Sigmoid colon (tissue), 7 donors: Measurements from ENCODE around the gene KRTAP19-5. TPM values are rescaled to one million over a fixed set of nuclear protein-coding genes. Genes with fewer than 3 reads are reported as not detected.
"Not testable (repeated sequence)": the region's sequence is repeated elsewhere in the genome, so short reads cannot be mapped to it uniquely, and the experiment has no call there.

Experiments
- DNase-seq: peaks from one replicate; pipeline ENCODE4 v3.0.0-alpha.2; 2019
- H3K27ac ChIP-seq, 4 donors: fragments of 200-600 bp; sonication (generic); one replicate each; pipeline ENCODE4 v1.5.1; 2016 to 2019; ENCODE audit warnings: mild to moderate bottlenecking in 1 of 4
- H3K27me3 ChIP-seq, 3 donors: fragments of 200-600 bp; sonication (generic); one replicate each; pipeline ENCODE4 v1.5.1; 2019; ENCODE audit warnings: mild to moderate bottlenecking in 1 of 3
- H3K36me3 ChIP-seq, 4 donors: fragments of 200-600 bp; sonication (generic); one replicate each; pipeline ENCODE4 v1.5.1; 2016 to 2019
- H3K4me1 ChIP-seq, 4 donors: fragments of 200-600 bp; sonication (generic); one replicate each; pipeline ENCODE4 v1.5.1; 2017 to 2019
- H3K4me3 ChIP-seq, 4 donors: fragments of 200-600 bp; sonication (generic); one replicate each; pipeline ENCODE4 v1.5.1; 2017 to 2019; ENCODE audit warnings: mild to moderate bottlenecking in 2 of 4, moderate library complexity in 1 of 4
- H3K9me3 ChIP-seq, 4 donors: fragments of 200-600 bp in 3 of 4; sonication (generic) in 3 of 4; one replicate each; pipeline versions ENCODE4 v1.5.1 to v1.6.1; 2013 to 2019
- EP300 ChIP-seq, 4 donors: sonication (generic); formaldehyde crosslinking; IDR thresholded peaks; one replicate each; pipeline ENCODE4 v1.6.1; 2017; ENCODE audit warnings: antibody characterized with exemption in 4 of 4
- POLR2A ChIP-seq, 2 donors: fragments of 450-650 bp; IDR thresholded peaks; one replicate each; pipeline ENCODE4 v1.6.1; 2016; ENCODE audit warnings: antibody characterized with exemption in 2 of 2, mild to moderate bottlenecking in 2 of 2, moderate library complexity in 2 of 2
- POLR2AphosphoS5 ChIP-seq, 4 donors: sonication (generic); formaldehyde crosslinking; IDR thresholded peaks; one replicate each; pipeline ENCODE4 v1.6.1; 2017; ENCODE audit warnings: antibody characterized with exemption in 4 of 4
- WGBS, 2 donors: extraction: QIAGEN DNeasy Blood & Tissue Kit; methylation state at CpG; one replicate each; pipeline ENCODE4 v1.1.7; 2013; 5-methylcytosine and 5-hydroxymethylcytosine counted together
- intact Hi-C: fragments of 100-400 bp; cut with DNase I; formaldehyde crosslinking; loops from one replicate; pipeline ENCODE4 v1.15.1; 2023
- polyA plus RNA-seq, 3 donors: library from polyadenylated mRNA; stranded (reverse); fragments of 200-250 nt; gene quantifications; one replicate each; pipeline ENCODE4 v1.2.3, GENCODE V29; 2013
- total RNA-seq, 4 donors: library from RNA; depleted of rRNA; stranded (reverse); fragments of >200 nt; gene quantifications; one replicate each; pipeline ENCODE4 v1.1.0, GENCODE V29; 2016
- TF ChIP-seq, protein P1 (sequence below), 4 experiments: fragments of 450-650 bp in 3 of 4; fragments of 200-600 bp in 1 of 4; IDR thresholded peaks; one replicate each; pipeline ENCODE4 v1.5.1; 2016 to 2019; ENCODE audit warnings: antibody characterized with exemption in 4 of 4, mild to moderate bottlenecking in 3 of 4, moderate library complexity in 2 of 4
- donor health status: healthy with polysubstance abuse.
- donor health status: Bipolar disorder and iron deficiency.
- donor health status: healthy.

KRTAP19-5 gene
- total RNA-seq (not detected), polyA plus RNA-seq (not detected)

DNA sequence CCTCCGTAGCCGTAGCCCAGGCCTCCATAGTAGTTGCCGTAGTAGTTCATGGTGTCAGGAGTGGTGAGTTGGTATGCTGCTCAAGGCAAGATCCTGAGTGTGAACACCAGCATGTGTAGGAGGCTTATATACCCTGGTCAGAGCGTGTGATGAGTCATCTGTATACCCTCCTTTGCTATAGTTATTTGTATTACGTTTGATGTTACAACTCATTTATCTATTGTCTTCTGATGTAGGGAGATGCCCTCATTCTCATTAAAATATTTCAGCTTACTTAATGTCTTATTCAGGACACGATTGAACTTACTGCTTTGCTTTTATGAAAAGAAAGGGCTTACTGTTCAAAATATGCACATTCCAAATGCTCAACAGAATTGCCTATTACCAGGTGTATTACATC lies at the start of gene KRTAP19-5:
TSS of gene KRTAP19-5 (minus strand) at position 101 of the 400 bp plus-strand sequence. CDS start at position 50, 51 bp downstream.
- intact Hi-C loops, result no loop called here
- WGBS, 2 donors, result 84 to 85% methylated on average over 6 of the region's 6 CpGs
- TF ChIP-seq EP300 (IDR thresholded peaks at IDR 0.05) (no peak), POLR2A (IDR thresholded peaks at IDR 0.05) (no peak), POLR2AphosphoS5 (IDR thresholded peaks at IDR 0.05) (no peak)
- TF ChIP-seq, protein P1, sequence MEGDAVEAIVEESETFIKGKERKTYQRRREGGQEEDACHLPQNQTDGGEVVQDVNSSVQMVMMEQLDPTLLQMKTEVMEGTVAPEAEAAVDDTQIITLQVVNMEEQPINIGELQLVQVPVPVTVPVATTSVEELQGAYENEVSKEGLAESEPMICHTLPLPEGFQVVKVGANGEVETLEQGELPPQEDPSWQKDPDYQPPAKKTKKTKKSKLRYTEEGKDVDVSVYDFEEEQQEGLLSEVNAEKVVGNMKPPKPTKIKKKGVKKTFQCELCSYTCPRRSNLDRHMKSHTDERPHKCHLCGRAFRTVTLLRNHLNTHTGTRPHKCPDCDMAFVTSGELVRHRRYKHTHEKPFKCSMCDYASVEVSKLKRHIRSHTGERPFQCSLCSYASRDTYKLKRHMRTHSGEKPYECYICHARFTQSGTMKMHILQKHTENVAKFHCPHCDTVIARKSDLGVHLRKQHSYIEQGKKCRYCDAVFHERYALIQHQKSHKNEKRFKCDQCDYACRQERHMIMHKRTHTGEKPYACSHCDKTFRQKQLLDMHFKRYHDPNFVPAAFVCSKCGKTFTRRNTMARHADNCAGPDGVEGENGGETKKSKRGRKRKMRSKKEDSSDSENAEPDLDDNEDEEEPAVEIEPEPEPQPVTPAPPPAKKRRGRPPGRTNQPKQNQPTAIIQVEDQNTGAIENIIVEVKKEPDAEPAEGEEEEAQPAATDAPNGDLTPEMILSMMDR (IDR thresholded peaks at IDR 0.05), result no peak

DNA sequence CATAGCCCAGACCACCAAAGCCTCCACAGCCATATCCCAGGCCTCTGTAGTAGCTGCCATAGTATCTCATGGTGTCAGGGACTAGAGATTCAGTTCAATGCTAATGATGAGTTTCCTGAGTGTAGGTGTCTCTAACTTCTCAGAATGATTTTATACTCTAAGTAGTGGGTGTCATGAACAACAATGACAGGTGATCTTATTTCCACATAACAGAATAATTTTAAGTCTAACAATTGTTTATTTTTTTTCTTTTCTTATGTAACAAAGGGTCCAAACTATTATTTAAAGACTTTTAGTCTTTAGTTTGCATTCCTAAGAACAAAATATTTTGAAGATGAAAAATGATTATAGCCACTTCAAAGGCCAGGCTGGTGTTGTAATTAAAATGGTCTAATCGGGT lies 39.8 kb upstream of the KRTAP19-5 start, which contains the start of gene KRTAP19-6:
TSS of gene KRTAP19-6 (minus strand) at position 101 of the 400 bp plus-strand sequence. CDS start at position 70, 31 bp downstream.
- no peak within 1 kb of the TSS for H3K4me3 ChIP-seq
- 87 to 93% methylated on average over 1 of the region's 1 CpG for WGBS, 2 donors
- no peaks in the 10 kb centered on the region for H3K9me3 ChIP-seq
- H3K27ac ChIP-seq, result no peak within 1 kb of the TSS
- no peaks in the 10 kb centered on the region for H3K27me3 ChIP-seq
- DNase-seq, result no peak
- no peaks in the 10 kb centered on the region for H3K36me3 ChIP-seq
- intact Hi-C loops, result no loop called here
- TF ChIP-seq POLR2A (IDR thresholded peaks at IDR 0.05) (no peak), EP300 (IDR thresholded peaks at IDR 0.05) (no peak), POLR2AphosphoS5 (IDR thresholded peaks at IDR 0.05) (no peak)
- TF ChIP-seq, protein P1 (IDR thresholded peaks at IDR 0.05), result no peak
- H3K4me1 ChIP-seq, result no peaks in the 10 kb centered on the region

More for the DNA sequence above, at the start of gene KRTAP19-5:
- H3K27ac ChIP-seq, result no peak within 1 kb of the TSS
- H3K4me3 ChIP-seq, result no peak within 1 kb of the TSS
- no peaks in the 10 kb centered on the region for H3K4me1 ChIP-seq
- H3K36me3 ChIP-seq, result no peaks in the 10 kb centered on the region
- no peaks in the 10 kb centered on the region for H3K27me3 ChIP-seq
- peaks cover 0 to 2% (median 0%) of the 10 kb centered on the region in 4 donors for H3K9me3 ChIP-seq
- DNase-seq, result no peak

DNA sequence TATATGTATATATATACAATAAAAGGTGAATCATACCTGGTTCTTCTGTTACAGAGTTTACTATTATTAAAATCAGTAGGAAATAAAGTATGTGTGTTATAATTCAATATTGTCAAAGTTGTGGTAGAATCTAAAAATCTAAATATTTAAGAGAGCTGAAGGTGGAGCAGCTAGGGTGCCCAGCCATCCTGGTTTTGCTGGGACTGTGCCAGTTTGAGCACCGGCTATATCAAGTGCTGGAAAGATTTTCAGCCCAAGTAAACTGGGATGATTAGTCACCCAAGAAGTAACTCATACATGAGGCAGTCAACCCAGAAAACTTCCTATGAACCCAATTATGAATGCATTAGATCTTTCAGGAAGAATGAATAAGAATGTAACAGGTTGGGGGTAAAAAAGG lies 16.9 kb upstream of the KRTAP19-5 start:
- 86 to 88% methylated on average over 1 of the region's 1 CpG for WGBS, 2 donors
- TF ChIP-seq EP300 (IDR thresholded peaks at IDR 0.05) (no peak), POLR2A (IDR thresholded peaks at IDR 0.05) (no peak), POLR2AphosphoS5 (IDR thresholded peaks at IDR 0.05) (no peak)
- TF ChIP-seq, protein P1 (IDR thresholded peaks at IDR 0.05), result no peak
- H3K4me1 ChIP-seq, result no peaks in the 10 kb centered on the region
- H3K4me3 ChIP-seq, result no peak overlapping the region
- no peaks in the 10 kb centered on the region for H3K36me3 ChIP-seq
- DNase-seq, result no peak
- H3K27me3 ChIP-seq, result no peaks in the 10 kb centered on the region
- intact Hi-C loops, result no loop called here
- H3K27ac ChIP-seq, result no peak overlapping the region
- no peaks in the 10 kb centered on the region for H3K9me3 ChIP-seq

DNA sequence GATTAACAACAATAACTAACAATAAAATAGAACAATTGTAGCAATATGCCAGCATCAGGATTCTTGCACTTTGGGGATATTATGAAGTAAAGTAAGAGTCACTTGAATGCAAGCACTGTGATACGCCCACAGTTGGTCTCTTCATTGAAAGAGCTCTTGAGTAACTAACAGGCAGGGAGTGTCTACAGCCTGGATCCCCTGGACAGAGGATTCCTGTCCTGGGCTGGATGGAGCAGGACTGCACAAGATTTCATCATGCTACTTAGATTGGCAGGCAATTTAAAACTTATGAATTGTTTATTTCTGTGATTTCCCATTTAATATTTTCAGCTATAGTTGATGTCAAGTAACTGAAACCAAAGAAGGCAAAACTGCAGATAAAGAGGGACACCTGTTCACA lies 13.7 kb upstream of the KRTAP19-5 start:
- intact Hi-C loops, result no loop called here
- TF ChIP-seq POLR2AphosphoS5 (IDR thresholded peaks at IDR 0.05) (no peak), POLR2A (IDR thresholded peaks at IDR 0.05) (no peak), EP300 (IDR thresholded peaks at IDR 0.05) (no peak)
- TF ChIP-seq, protein P1 (IDR thresholded peaks at IDR 0.05), result no peak
- H3K27ac ChIP-seq, result no peak overlapping the region
- no peaks in the 10 kb centered on the region for H3K9me3 ChIP-seq
- no peak for DNase-seq
- H3K4me3 ChIP-seq, result no peak overlapping the region
- H3K27me3 ChIP-seq, result no peaks in the 10 kb centered on the region
- 70 to 84% methylated on average over 1 of the region's 1 CpG for WGBS, 2 donors
- no peaks in the 10 kb centered on the region for H3K4me1 ChIP-seq
- H3K36me3 ChIP-seq, result no peaks in the 10 kb centered on the region

DNA sequence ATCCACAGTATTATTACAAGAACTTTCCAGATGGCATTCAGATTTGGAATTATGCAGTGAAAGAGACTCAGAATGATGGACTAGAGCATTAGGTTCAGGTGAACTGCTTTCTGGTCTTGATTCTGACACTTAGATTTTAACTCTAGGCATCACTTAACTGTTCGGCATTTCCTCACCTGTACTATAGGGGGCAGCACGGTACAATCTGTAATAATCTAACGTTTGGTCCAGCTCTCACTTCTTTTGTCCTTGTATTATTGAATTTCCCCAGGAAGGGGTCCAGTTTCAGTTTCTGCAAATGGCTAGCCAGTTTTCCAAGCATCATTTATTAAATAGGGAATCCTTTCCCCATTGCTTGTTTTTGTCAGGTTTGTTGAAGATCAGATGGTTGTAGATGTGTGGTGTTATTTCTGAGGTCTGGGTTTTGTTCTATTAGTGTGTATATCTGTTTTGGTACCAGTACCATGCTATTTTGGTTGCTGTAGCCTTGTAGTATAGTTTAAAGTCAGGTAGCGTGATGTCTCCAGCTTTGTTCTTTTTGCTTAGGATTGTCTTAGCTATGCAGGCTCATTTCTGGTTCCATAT lies 3.8 kb upstream of the KRTAP19-5 start:
- intact Hi-C loops, H3K27me3 ChIP-seq, H3K27ac ChIP-seq, DNase-seq, H3K4me1 ChIP-seq, H3K36me3 ChIP-seq, H3K4me3 ChIP-seq, H3K9me3 ChIP-seq: not testable (repeated sequence)
- WGBS, 2 donors, result 27 to 32% methylated on average over 4 of the region's 4 CpGs
